ENCODE measurements around the gene SDK1. TPM values are rescaled to one million over a fixed set of nuclear protein-coding genes. Genes with fewer than 3 reads are reported as not detected.

Gene SDK1
- total RNA-seq, 4 donors from 2014 or later, result under 0.01 to 16.2 (median 7.2) TPM

DNA sequence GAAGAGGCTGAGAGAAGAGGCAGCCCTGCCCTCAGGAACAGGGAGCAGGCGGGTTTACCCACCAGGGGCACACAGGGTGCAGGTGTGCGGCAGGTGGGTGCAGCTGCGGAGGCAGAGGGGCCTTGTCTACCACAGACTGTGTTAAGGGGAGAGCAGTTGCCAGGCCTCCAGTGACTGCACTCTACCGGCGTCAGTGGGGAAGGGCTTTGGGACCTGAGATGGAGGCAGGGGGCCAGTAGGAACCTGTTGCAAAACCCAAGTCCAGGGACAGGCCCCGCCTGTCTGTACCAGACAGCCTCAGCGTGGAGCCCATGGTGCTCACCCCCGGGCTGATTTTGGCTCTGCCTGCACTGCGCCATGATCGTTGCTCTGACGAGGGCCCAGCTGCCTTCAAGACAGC is 873.4 kb downstream of the SDK1 start:
- DNase-seq, result no peak
- TF ChIP-seq, protein P1, sequence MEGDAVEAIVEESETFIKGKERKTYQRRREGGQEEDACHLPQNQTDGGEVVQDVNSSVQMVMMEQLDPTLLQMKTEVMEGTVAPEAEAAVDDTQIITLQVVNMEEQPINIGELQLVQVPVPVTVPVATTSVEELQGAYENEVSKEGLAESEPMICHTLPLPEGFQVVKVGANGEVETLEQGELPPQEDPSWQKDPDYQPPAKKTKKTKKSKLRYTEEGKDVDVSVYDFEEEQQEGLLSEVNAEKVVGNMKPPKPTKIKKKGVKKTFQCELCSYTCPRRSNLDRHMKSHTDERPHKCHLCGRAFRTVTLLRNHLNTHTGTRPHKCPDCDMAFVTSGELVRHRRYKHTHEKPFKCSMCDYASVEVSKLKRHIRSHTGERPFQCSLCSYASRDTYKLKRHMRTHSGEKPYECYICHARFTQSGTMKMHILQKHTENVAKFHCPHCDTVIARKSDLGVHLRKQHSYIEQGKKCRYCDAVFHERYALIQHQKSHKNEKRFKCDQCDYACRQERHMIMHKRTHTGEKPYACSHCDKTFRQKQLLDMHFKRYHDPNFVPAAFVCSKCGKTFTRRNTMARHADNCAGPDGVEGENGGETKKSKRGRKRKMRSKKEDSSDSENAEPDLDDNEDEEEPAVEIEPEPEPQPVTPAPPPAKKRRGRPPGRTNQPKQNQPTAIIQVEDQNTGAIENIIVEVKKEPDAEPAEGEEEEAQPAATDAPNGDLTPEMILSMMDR (IDR thresholded peaks at IDR 0.05), result no peak
- no peak for TF ChIP-seq POLR2A (IDR thresholded peaks at IDR 0.05)
- H3K27me3 ChIP-seq, result no peaks in the 10 kb centered on the region
- H3K9me3 ChIP-seq, result no peaks in the 10 kb centered on the region
- H3K27ac ChIP-seq, result no peak overlapping the region
- no peaks in the 10 kb centered on the region for H3K4me1 ChIP-seq
- intact Hi-C loops (cut with DNase I; ENCODE audit: low total_unique reads), result no loop called here
- H3K4me3 ChIP-seq, result no peak overlapping the region
- no peaks in the 10 kb centered on the region for H3K36me3 ChIP-seq

DNA sequence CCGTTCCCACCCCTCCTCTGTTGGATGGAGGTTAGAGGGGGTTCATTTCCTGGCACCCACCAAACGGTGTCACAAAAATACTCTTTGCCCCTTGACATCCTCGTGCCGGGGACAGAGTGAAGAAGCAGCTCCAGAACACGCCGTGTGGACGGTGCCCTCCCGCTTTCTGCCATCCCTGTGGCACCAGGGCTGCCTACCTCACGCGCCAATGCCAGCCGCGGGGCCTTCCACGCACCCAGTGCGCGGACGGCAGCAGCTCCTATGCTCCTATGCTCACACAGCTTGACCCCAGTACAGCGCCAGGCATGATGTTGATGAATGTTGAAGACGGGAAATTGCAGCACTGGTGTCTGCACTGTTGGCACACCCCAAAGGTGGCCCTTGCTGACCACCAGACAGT is 873.8 kb downstream of the SDK1 start:
- H3K4me1 ChIP-seq, result no peaks in the 10 kb centered on the region
- intact Hi-C loops (cut with DNase I; ENCODE audit: low total_unique reads), result no loop called here
- no peaks in the 10 kb centered on the region for H3K9me3 ChIP-seq
- H3K4me3 ChIP-seq, result no peak overlapping the region
- TF ChIP-seq, protein P1 (IDR thresholded peaks at IDR 0.05), result no peak
- no peak for TF ChIP-seq POLR2A (IDR thresholded peaks at IDR 0.05)
- DNase-seq, result no peak
- no peaks in the 10 kb centered on the region for H3K36me3 ChIP-seq
- no peak overlapping the region for H3K27ac ChIP-seq
- H3K27me3 ChIP-seq, result no peaks in the 10 kb centered on the region

DNA sequence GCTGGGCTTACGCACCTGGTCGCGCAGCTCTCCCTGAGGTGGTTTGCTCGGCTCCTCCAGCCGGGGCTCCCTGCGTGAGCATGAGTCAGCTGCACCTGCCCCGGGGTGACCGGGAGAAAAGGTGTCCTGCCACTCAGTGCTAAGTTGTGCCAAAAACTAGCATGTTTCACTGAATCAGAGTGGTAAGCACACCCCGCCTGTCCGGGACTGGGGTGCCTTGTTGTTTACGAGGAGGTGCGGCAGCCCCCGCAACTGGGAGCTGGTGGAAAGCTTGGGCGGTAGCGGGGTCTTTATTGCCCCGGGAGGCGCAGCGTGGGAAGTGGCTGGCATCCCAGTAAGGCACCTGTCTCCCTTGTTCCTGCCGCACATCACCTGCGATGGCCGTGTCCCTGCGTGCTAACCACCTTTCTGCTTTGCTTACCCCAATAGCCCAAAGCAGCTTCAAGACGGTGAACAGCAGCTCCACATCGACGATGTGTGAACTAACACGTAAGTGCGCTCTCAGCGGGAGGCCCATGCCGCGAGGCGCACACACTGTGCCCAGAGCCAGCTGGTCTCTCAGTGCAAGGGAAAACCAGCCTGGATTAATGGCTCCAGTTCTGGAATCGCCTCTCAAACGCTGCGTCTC is 874.4 kb downstream of the SDK1 start:
- Histone ChIP-seq H3K27ac (no peak overlapping the region), H3K27me3 (no peaks in the 10 kb centered on the region), H3K4me1 (no peaks in the 10 kb centered on the region), H3K9me3 (no peaks in the 10 kb centered on the region), H3K4me3 (no peak overlapping the region), H3K36me3 (no peaks in the 10 kb centered on the region)
- no peak for DNase-seq
- TF ChIP-seq POLR2A (IDR thresholded peaks at IDR 0.05), result no peak
- TF ChIP-seq, protein P1 (IDR thresholded peaks at IDR 0.05), result no peak
- intact Hi-C loops (cut with DNase I; ENCODE audit: low total_unique reads), result no loop called here

DNA sequence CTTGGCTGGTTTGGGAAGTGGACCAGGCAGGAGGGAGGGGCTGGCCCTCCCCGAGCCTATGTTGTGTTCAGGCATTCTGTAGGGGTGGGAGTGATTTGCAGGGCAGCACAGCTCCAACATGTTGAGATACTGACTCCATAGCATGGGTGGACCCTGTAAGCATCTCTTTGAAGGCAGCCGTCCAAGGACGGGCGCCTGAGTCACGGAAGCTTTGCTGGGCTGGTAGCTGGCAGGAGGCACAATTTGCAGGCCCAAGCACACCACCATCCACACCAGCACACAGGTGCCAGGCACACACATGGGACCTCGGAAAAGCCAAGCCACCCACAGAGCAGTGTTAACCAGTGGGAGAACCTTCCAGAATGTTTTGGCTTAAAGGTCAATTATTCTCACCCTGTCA is 875.9 kb downstream of the SDK1 start:
- TF ChIP-seq, protein P1 (IDR thresholded peaks at IDR 0.05), result no peak
- no peak for TF ChIP-seq POLR2A (IDR thresholded peaks at IDR 0.05)

DNA sequence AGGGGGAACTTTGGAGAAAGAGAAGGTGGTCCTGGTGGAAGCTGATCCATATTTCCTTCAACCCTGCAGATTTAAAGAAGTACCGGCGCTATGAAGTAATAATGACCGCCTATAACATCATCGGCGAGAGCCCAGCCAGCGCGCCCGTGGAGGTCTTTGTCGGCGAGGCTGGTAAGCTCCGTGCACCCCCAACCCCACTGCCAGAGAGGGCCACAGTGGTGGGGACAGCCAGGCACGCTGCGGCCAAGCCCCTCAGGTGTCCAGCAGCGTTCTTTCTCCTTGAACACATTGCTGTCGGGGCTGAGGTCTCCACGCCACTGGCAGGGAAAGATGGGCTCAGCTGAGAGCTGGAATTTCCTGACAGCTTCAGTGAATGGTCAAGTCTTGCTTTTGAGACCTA is 877.4 kb downstream of the SDK1 start:
- Histone ChIP-seq H3K27ac (no peak overlapping the region), H3K4me1 (no peaks in the 10 kb centered on the region), H3K4me3 (no peak overlapping the region), H3K36me3 (no peaks in the 10 kb centered on the region), H3K27me3 (no peaks in the 10 kb centered on the region), H3K9me3 (no peaks in the 10 kb centered on the region)
- DNase-seq, result no peak
- intact Hi-C loops (cut with DNase I; ENCODE audit: low total_unique reads), result no loop called here
- no peak for TF ChIP-seq POLR2A (IDR thresholded peaks at IDR 0.05)
- TF ChIP-seq, protein P1 (IDR thresholded peaks at IDR 0.05), result no peak

More for the DNA sequence above, 875.9 kb downstream of the SDK1 start:
- Histone ChIP-seq H3K9me3 (no peaks in the 10 kb centered on the region), H3K4me3 (no peak overlapping the region), H3K4me1 (no peaks in the 10 kb centered on the region), H3K36me3 (no peaks in the 10 kb centered on the region), H3K27me3 (no peaks in the 10 kb centered on the region), H3K27ac (no peak overlapping the region)
- intact Hi-C loops (cut with DNase I; ENCODE audit: low total_unique reads), result no loop called here
- no peak for DNase-seq

All from uterus (tissue), 4 donors.